HCT116 (cell line): ENCODE measurements around the gene SDCCAG8. TPM values are rescaled to one million over a fixed set of nuclear protein-coding genes. Genes with fewer than 3 reads are reported as not detected.

Experiments
- ATAC-seq: fragments of 200-7000 bp; cut with Tn5 transposase; 2 replicates; pipeline ENCODE4 v1.9.1; 2020; ENCODE audit warnings: mild to moderate bottlenecking, moderate library complexity
- BruUV-seq: library from RNA; stranded (reverse); fragments of 400-500 nt; replicated peaks from 2 replicates; lab custom pipeline; 2021; lab: Mats Ljungman, UMichigan
- CTCF ChIA-PET: fragments of 300-600 bp; sonication (Branson Sonifier 250); formaldehyde crosslinking; loops from one replicate; lab custom pipeline; 2021; ENCODE audit warnings: antibody characterized with exemption; lab: Charles Lee
- POLR2A ChIA-PET: fragments of 300-600, 350-600 bp; sonication (Branson Sonifier 250); formaldehyde crosslinking; loops from one replicate; lab custom pipeline; 2021; ENCODE audit warnings: antibody characterized with exemption; lab: Charles Lee
- RAD21 ChIA-PET, 2 experiments: fragments of 300-600 bp; sonication (Branson Sonifier 250); formaldehyde crosslinking; loops; one replicate each; lab custom pipeline; 2023; ENCODE audit warnings: low total read pairs in 2 of 2; ENCODE audit not compliant: uncharacterized antibody in 2 of 2, unreplicated experiment in 2 of 2, low non-redundant PET in 1 of 2; lab: Charles Lee
- DNase-seq: peaks from one replicate; pipeline ENCODE4 v3.0.0-alpha.2; 2010; ENCODE audit warnings: low read depth, low spot score
- H2AFZ ChIP-seq: fragments of 200-600 bp; shearing (Covaris generic), sonication (generic); 2 replicates; pipeline ENCODE4 v1.6.1; 2017; ENCODE audit warnings: low read depth, mixed run types, mixed read lengths, antibody characterized with exemption, low read length; ENCODE audit not compliant: poor library complexity, severe bottlenecking
- H3K27ac ChIP-seq: 2 replicates; pipeline ENCODE4 v1.5.1; 2012; ENCODE audit warnings: low read depth, low read length
- H3K27me3 ChIP-seq: fragments of 200-600 bp; sonication (generic); 2 replicates; pipeline ENCODE4 v1.6.1; 2016; ENCODE audit warnings: mixed run types, low read length, mixed read lengths; ENCODE audit not compliant: insufficient read depth
- H3K36me3 ChIP-seq, 2 experiments: fragments of 200-500 bp in 1 of 2; fragments of 200-600 bp in 1 of 2; sonication (Bioruptor generic) in 1 of 2; sonication (generic) in 1 of 2; 2 replicates each; pipeline versions ENCODE4 v1.5.1 to v1.6.1; 2014 to 2016; ENCODE audit warnings: low read length in 2 of 2, inconsistent platforms in 1 of 2, mixed read lengths in 1 of 2, mixed run types in 1 of 2; ENCODE audit not compliant: insufficient read depth in 2 of 2, control insufficient read depth in 1 of 2
- H3K4me1 ChIP-seq, 2 experiments: fragments of 200-600 bp in 1 of 2; sonication (generic) in 1 of 2; 2 replicates each; pipeline versions ENCODE4 v1.5.1 to v1.6.1; 2012 to 2017; ENCODE audit warnings: low read length in 2 of 2, inconsistent platforms in 1 of 2, mild to moderate bottlenecking in 1 of 2, mixed read lengths in 1 of 2, mixed run types in 1 of 2, moderate library complexity in 1 of 2; ENCODE audit not compliant: insufficient read depth in 2 of 2, control insufficient read depth in 1 of 2
- H3K4me2 ChIP-seq: fragments of 200-600 bp; sonication (generic); 2 replicates; pipeline ENCODE4 v1.6.1; 2017; ENCODE audit warnings: mixed run types, low read length, mixed read lengths
- H3K4me3 ChIP-seq, 2 experiments: fragments of 200-600 bp in 1 of 2; sonication (generic) in 1 of 2; replicated peaks in 1 of 2; 2 replicates each; pipeline ENCODE4 v1.5.1; 2011 to 2016; ENCODE audit warnings: low read length in 2 of 2, control low read depth in 1 of 2, low read depth in 1 of 2, mild to moderate bottlenecking in 1 of 2, mixed read lengths in 1 of 2, mixed run types in 1 of 2
- H3K79me2 ChIP-seq: fragments of 200-600 bp; sonication (generic); 2 replicates; pipeline ENCODE4 v1.6.1; 2017; ENCODE audit warnings: mild to moderate bottlenecking, mixed run types, low read length, moderate library complexity, mixed read lengths; ENCODE audit not compliant: insufficient read depth
- H3K9ac ChIP-seq: fragments of 200-600 bp; sonication (generic); 2 replicates; pipeline ENCODE4 v1.6.1; 2016; ENCODE audit warnings: low read length, mixed read lengths
- H3K9me2 ChIP-seq: fragments of 200-600 bp; sonication (generic), shearing (Covaris generic); 2 replicates; pipeline ENCODE4 v1.6.1; 2017; ENCODE audit warnings: mixed run types, mild to moderate bottlenecking, moderate library complexity; ENCODE audit not compliant: insufficient read depth
- H3K9me3 ChIP-seq, 2 experiments: fragments of 200-500 bp in 1 of 2; fragments of 200-600 bp in 1 of 2; sonication (Bioruptor generic) in 1 of 2; sonication (generic) in 1 of 2; 2 replicates each; pipeline ENCODE4 v1.6.1; 2014 to 2017; ENCODE audit warnings: low read length in 2 of 2, mixed read lengths in 2 of 2, inconsistent platforms in 1 of 2, low read depth in 1 of 2, mild to moderate bottlenecking in 1 of 2, mixed run types in 1 of 2, moderate library complexity in 1 of 2; ENCODE audit not compliant: control insufficient read depth in 1 of 2, insufficient read depth in 1 of 2
- H4K20me1 ChIP-seq: fragments of 200-600 bp; sonication (generic), shearing (Covaris generic); 2 replicates; pipeline ENCODE4 v1.6.1; 2017; ENCODE audit warnings: mixed run types, mild to moderate bottlenecking, moderate library complexity; ENCODE audit not compliant: insufficient read depth
- CBX3 ChIP-seq: IDR thresholded peaks from 2 replicates; pipeline ENCODE4 v1.6.1; 2012; ENCODE audit warnings: low read depth
- EGR1 ChIP-seq: IDR thresholded peaks from 2 replicates; pipeline ENCODE4 v1.6.1; 2012; ENCODE audit warnings: low read depth
- ELF1 ChIP-seq: IDR thresholded peaks from 2 replicates; pipeline ENCODE4 v1.6.1; 2012; ENCODE audit warnings: low read depth, borderline replicate concordance
- EZH2phosphoT487 ChIP-seq: fragments of 200-600 bp; IDR thresholded peaks from 2 replicates; pipeline ENCODE4 v1.6.1; 2018; ENCODE audit warnings: antibody characterized with exemption, borderline replicate concordance
- JUND ChIP-seq: IDR thresholded peaks from 2 replicates; pipeline ENCODE4 v1.6.1; 2012
- POLR2A ChIP-seq: IDR thresholded peaks from 2 replicates; pipeline ENCODE4 v1.7.0; 2011; ENCODE audit warnings: borderline replicate concordance; ENCODE audit not compliant: insufficient read depth, insufficient read length; ENCODE audit errors: extremely low read depth
- SIN3A ChIP-seq: IDR thresholded peaks from 2 replicates; pipeline ENCODE4 v1.6.1; 2012; ENCODE audit warnings: low read depth
- SP1 ChIP-seq: IDR thresholded peaks from 2 replicates; pipeline ENCODE4 v1.6.1; 2012; ENCODE audit warnings: low read depth
- SRF ChIP-seq: IDR thresholded peaks from 2 replicates; pipeline ENCODE4 v1.6.1; 2012; ENCODE audit warnings: low read depth
- TCF7L2 ChIP-seq: IDR thresholded peaks from 2 replicates; pipeline ENCODE4 v1.7.0; 2011; ENCODE audit warnings: borderline replicate concordance, inconsistent platforms; ENCODE audit not compliant: insufficient read depth, insufficient read length; ENCODE audit errors: extremely low read depth
- ZFX ChIP-seq: fragments of 450-650 bp; IDR thresholded peaks from 2 replicates; pipeline ENCODE4 v1.6.1; 2017
- intact Hi-C: fragments of 100-400 bp; cut with micrococcal nuclease; formaldehyde crosslinking; loops from 2 replicates; pipeline ENCODE4 v1.10.0; 2022
- total RNA-seq: library from RNA; stranded (reverse); gene quantifications from one replicate; pipeline ENCODE4 v1.2.1, GENCODE V29; 2021; ENCODE audit not compliant: unreplicated experiment
- TF ChIP-seq, protein P1 (sequence below), 3 experiments: fragments of 200-600 bp in 1 of 3; sonication (generic) in 1 of 3; IDR thresholded peaks in 2 of 3; conservative IDR thresholded peaks in 1 of 3; 2 replicates each; pipeline ENCODE4 v1.5.1; 2012 to 2017; ENCODE audit warnings: low read depth in 2 of 3, low read length in 2 of 3, antibody characterized with exemption in 1 of 3, borderline replicate concordance in 1 of 3, control low read depth in 1 of 3, mild to moderate bottlenecking in 1 of 3, mixed read lengths in 1 of 3, mixed run types in 1 of 3, moderate library complexity in 1 of 3; ENCODE audit not compliant: insufficient read depth in 1 of 3
- TF ChIP-seq, protein P2 (sequence below): IDR thresholded peaks from 2 replicates; pipeline ENCODE4 v1.6.1; 2011; ENCODE audit warnings: mild to moderate bottlenecking, low read length, moderate library complexity; ENCODE audit not compliant: insufficient replicate concordance; ENCODE audit errors: extremely low read depth
- TF ChIP-seq, protein P3 (sequence below): IDR thresholded peaks from 2 replicates; pipeline ENCODE4 v1.6.1; 2012

The SDCCAG8 gene
- total RNA-seq, 1 experiment from 2014 or later, result 38.2 TPM

DNA sequence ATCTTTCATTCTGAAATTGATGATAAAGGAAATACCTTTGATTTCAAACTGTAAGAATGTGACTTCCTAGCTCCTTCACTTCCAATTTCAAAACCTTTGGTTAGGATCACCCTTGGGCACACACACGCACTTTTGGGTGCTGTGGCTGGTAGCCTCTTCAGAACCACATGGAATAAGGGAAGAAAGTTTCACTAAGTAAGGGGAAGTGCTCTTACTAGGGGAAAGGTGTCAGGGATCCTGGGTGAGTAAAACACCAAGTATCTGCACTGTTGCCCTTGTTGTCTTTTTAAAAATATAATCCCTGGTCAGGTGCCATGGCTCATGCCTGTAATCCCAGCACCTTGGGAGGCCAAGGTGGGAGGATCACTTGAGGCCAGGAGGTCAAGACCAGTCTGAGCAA lies 132.4 kb downstream of the SDCCAG8 start:
- Histone ChIP-seq H3K9me3 (no peaks in the 10 kb centered on the region), H2AFZ (no peak overlapping the region), H3K27me3 (no peaks in the 10 kb centered on the region), H3K4me2 (no peak overlapping the region), H3K9me2 (no peaks in the 10 kb centered on the region), H3K79me2 (no peaks in the 10 kb centered on the region)
- TF ChIP-seq ELF1, result no peak
- TF ChIP-seq, protein P1, sequence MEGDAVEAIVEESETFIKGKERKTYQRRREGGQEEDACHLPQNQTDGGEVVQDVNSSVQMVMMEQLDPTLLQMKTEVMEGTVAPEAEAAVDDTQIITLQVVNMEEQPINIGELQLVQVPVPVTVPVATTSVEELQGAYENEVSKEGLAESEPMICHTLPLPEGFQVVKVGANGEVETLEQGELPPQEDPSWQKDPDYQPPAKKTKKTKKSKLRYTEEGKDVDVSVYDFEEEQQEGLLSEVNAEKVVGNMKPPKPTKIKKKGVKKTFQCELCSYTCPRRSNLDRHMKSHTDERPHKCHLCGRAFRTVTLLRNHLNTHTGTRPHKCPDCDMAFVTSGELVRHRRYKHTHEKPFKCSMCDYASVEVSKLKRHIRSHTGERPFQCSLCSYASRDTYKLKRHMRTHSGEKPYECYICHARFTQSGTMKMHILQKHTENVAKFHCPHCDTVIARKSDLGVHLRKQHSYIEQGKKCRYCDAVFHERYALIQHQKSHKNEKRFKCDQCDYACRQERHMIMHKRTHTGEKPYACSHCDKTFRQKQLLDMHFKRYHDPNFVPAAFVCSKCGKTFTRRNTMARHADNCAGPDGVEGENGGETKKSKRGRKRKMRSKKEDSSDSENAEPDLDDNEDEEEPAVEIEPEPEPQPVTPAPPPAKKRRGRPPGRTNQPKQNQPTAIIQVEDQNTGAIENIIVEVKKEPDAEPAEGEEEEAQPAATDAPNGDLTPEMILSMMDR (IDR thresholded peaks at IDR 0.05 in 2 of 3, conservative IDR thresholded peaks at IDR 0.05 in 1 of 3; ENCODE audit: borderline replicate concordance in 1 of 3, insufficient read depth in 1 of 3, low read depth in 2 of 3, low read length in 2 of 3), result no peak
- TF ChIP-seq, all 23 proteins: peak for 0
- POLR2A ChIA-PET, result no interaction called here
- Histone ChIP-seq H3K4me3 (no peak overlapping the region), H3K4me1 (no peaks in the 10 kb centered on the region), H3K36me3 (no peaks in the 10 kb centered on the region), H3K9ac (no peak overlapping the region), H3K27ac (no peak overlapping the region), H4K20me1 (no peaks in the 10 kb centered on the region)
- BruUV-seq, result no TSS peak
- RAD21 ChIA-PET, result no interaction called here
- DNase-seq (no peak), ATAC-seq (no peak)
- CTCF ChIA-PET, result no interaction called here
- intact Hi-C loops, result no loop called here

DNA sequence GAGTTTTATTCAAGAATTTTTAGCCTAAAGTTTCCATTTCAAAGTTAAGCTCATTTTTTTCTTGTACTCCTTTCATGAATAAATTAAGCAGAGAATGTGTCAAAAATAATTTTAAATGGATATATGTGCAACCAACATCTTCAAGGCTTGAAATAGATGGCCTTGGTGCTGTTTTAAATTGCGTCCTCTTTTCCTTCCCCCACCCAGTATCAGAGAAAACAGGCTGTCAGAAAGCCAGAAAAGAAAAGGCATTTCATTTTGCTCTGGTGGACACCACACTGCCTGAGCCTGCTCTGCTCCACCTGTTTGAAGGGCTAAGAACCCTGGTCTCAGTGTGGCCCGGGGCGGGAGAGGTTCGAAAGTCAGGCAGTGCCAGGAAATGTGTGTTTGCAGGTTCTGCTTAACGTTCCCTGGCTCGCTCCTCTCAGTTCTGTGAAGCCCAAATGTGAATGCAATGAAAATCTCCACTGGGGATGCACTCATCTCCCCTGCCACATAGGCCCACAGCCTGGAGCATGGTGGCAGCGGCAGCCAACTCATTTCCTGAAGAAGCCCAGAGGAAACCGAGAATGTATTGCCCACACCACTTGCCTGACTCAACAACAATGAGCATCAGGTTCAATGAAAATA lies 134.4 kb downstream of the SDCCAG8 start:
- no TSS peak for BruUV-seq
- TF ChIP-seq, protein P2, sequence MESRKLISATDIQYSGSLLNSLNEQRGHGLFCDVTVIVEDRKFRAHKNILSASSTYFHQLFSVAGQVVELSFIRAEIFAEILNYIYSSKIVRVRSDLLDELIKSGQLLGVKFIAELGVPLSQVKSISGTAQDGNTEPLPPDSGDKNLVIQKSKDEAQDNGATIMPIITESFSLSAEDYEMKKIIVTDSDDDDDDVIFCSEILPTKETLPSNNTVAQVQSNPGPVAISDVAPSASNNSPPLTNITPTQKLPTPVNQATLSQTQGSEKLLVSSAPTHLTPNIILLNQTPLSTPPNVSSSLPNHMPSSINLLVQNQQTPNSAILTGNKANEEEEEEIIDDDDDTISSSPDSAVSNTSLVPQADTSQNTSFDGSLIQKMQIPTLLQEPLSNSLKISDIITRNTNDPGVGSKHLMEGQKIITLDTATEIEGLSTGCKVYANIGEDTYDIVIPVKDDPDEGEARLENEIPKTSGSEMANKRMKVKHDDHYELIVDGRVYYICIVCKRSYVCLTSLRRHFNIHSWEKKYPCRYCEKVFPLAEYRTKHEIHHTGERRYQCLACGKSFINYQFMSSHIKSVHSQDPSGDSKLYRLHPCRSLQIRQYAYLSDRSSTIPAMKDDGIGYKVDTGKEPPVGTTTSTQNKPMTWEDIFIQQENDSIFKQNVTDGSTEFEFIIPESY, result no peak
- TF ChIP-seq CBX3 (no peak), SRF (no peak), POLR2A (no peak), JUND (no peak), SIN3A (no peak), EGR1 (no peak), SP1 (no peak), TCF7L2 (no peak), ZFX (no peak), EZH2phosphoT487 (no peak), ELF1 (no peak)
- TF ChIP-seq, protein P3, sequence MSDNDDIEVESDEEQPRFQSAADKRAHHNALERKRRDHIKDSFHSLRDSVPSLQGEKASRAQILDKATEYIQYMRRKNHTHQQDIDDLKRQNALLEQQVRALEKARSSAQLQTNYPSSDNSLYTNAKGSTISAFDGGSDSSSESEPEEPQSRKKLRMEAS, result no peak

More for the DNA sequence above, 134.4 kb downstream of the SDCCAG8 start:
- DNase-seq (no peak), ATAC-seq (no peak)
- no peak overlapping the region for H2AFZ ChIP-seq
- ChIA-PET POLR2A (no interaction called here), RAD21 (no interaction called here), CTCF (no interaction called here)
- H3K79me2 ChIP-seq, result no peaks in the 10 kb centered on the region
- no peak overlapping the region for H3K4me3 ChIP-seq
- no peak overlapping the region for H3K9ac ChIP-seq
- H3K36me3 ChIP-seq, result no peaks in the 10 kb centered on the region
- H4K20me1 ChIP-seq, result no peaks in the 10 kb centered on the region
- no peak overlapping the region for H3K27ac ChIP-seq
- H3K27me3 ChIP-seq, result no peaks in the 10 kb centered on the region
- H3K9me2 ChIP-seq, result no peaks in the 10 kb centered on the region
- H3K4me2 ChIP-seq, result no peak overlapping the region
- no peaks in the 10 kb centered on the region for H3K4me1 ChIP-seq
- no peaks in the 10 kb centered on the region for H3K9me3 ChIP-seq
- intact Hi-C loops, result no loop called here
